ENCODE results near the gene MATN3. TPM values are rescaled to one million over a fixed set of nuclear protein-coding genes. Genes with fewer than 3 reads are reported as not detected.
A peak's percentile ranks its signal among the peaks of the same experiment; 100 is the strongest.

Gene MATN3
- total RNA-seq, 2 experiments from 2014 or later: not detected

DNA sequence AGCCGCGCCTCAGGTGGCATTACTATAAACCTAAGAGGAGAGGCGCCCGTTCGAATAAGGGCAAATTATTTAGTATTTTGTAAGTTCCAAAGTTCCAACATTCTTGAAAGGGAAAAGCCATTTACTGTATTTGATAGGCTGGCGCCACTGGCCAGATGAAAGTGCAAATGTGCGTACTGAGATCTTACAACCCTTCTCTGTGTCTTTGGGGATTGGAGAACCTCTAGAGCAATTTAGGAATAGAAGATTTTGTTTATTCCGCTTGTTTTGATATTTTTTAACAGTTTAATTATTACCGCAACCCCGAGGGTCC, 22.1 kb downstream of the MATN3 start:
- peak overlapping the region; percentile 85 for H3K4me3 Mint-ChIP-seq
- peaks cover 21% of the 10 kb centered on the region for H3K27me3 Mint-ChIP-seq (ENCODE audit: low read depth)
- CTCF ChIA-PET: interaction anchor here (0.9 to 3.2 kb wide), 2 partner anchors 25 to 101 kb away, joined by 3 to 13 read pairs; no protein-coding TSS in a partner anchor
- no peak for DNase-seq
- POLR2A ChIA-PET: no interaction called here
- peak overlapping the region; percentile 85 for H3K27ac Mint-ChIP-seq
- H3K9me3 Mint-ChIP-seq (ENCODE audit: insufficient read depth): no peaks in the 10 kb centered on the region
- H3K36me3 Mint-ChIP-seq (ENCODE audit: low read depth): no peaks in the 10 kb centered on the region
- no peak for ATAC-seq
- peaks cover 21% of the 10 kb centered on the region for H3K4me1 Mint-ChIP-seq (ENCODE audit: low read depth)

DNA sequence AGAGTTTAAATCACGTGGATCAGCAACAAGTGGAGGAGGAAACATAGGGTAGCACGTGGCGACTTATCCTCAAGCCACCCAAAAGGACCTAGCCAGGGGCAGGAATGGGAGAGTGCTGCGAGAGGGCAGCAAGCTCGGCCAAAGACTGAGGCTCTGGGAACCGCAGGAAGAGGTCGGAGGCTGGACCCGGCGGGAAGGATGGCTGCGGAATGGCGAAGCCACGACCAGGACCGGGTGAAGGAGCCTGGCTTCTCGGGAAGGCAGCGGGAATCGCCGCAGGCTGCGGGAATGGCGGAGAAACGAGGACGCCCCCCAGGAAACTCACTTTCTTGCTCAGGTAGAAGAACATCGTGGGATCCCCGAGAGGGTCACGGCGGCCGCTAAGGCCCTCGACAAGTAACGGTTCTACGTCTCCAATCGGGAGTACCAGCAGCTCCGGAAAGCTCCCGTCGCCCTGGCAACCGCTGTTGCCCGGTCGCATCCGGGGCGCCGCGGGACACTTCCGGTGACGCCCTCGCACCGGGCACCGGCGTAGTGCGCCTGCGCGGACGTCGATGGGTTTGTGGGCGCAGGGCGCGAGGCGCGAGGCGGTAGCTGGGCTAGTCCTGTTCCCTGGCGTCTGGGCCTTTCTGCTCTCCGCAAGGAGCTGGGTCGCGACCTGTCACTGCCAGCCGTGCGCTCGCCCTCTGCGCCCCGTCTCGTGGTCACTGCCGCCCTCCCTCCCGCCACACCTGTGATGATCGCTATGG, 22.6 kb downstream of the MATN3 start, which contains the start of gene WDR35:
Gene WDR35 (minus strand): TSS at position 439 of the 749 bp plus-strand sequence. CDS start 90 bp downstream, at position 349.
- DNase-seq (peak; percentile 92), ATAC-seq (peak; percentile 98)
- peaks cover 22% of the 10 kb centered on the region for H3K4me1 Mint-ChIP-seq (ENCODE audit: low read depth)
- H3K27me3 Mint-ChIP-seq (ENCODE audit: low read depth): peaks cover 21% of the 10 kb centered on the region
- ChIA-PET CTCF (interaction anchor here (0.9 to 3.2 kb wide), 2 partner anchors 26 to 101 kb away, joined by 3 to 13 read pairs; no protein-coding TSS in a partner anchor), POLR2A (interaction anchor here (0.6 to 1.1 kb wide), 2 partner anchors 9 to 65 kb away, joined by 3 read pairs; no protein-coding TSS in a partner anchor)
- no peaks in the 10 kb centered on the region for H3K36me3 Mint-ChIP-seq (ENCODE audit: low read depth)
- no peaks in the 10 kb centered on the region for H3K9me3 Mint-ChIP-seq (ENCODE audit: insufficient read depth)
- H3K27ac Mint-ChIP-seq: peak within 1 kb of the TSS; percentile 85
- H3K4me3 Mint-ChIP-seq: peak within 1 kb of the TSS; percentile 85

GRCh38 chr2:19989342-19989666, 23.2 kb downstream of the MATN3 start:
- Mint-ChIP-seq H3K27ac (peak overlapping the region; percentile 85), H3K4me1 (ENCODE audit: low read depth) (peaks cover 22% of the 10 kb centered on the region), H3K36me3 (ENCODE audit: low read depth) (peaks cover 1% of the 10 kb centered on the region), H3K9me3 (ENCODE audit: insufficient read depth) (no peaks in the 10 kb centered on the region), H3K4me3 (peak overlapping the region; percentile 85), H3K27me3 (ENCODE audit: low read depth) (peaks cover 20% of the 10 kb centered on the region)
- DNase-seq: no peak
- ChIA-PET POLR2A (interaction anchor here (0.6 to 1.1 kb wide), 2 partner anchors 8 to 66 kb away, joined by 3 read pairs; no protein-coding TSS in a partner anchor), CTCF (interaction anchor here (3.2 kb wide), 1 partner anchor 26 kb away, joined by 13 read pairs; no protein-coding TSS in a partner anchor)
- no peak for ATAC-seq

- CTCF ChIA-PET: interaction anchor here (3.2 kb wide), 1 partner anchor 27 kb away, joined by 13 read pairs; no protein-coding TSS in a partner anchor
Observed at GRCh38 chr2:19988600-19988999, 23.9 kb downstream of the MATN3 start.

GRCh38 chr2:19987936-19988335, 24.5 kb downstream of the MATN3 start:
- no peak overlapping the region for H3K27ac Mint-ChIP-seq
- peaks cover 12% of the 10 kb centered on the region for H3K27me3 Mint-ChIP-seq (ENCODE audit: low read depth)
- ChIA-PET POLR2A (no interaction called here), CTCF (interaction anchor here (3.2 kb wide), 1 partner anchor 28 kb away, joined by 13 read pairs; no protein-coding TSS in a partner anchor)
- H3K9me3 Mint-ChIP-seq (ENCODE audit: insufficient read depth): no peaks in the 10 kb centered on the region
- no peak for ATAC-seq
- no peak for DNase-seq
- H3K36me3 Mint-ChIP-seq (ENCODE audit: low read depth): peaks cover 3% of the 10 kb centered on the region
- H3K4me3 Mint-ChIP-seq: no peak overlapping the region
- H3K4me1 Mint-ChIP-seq (ENCODE audit: low read depth): peaks cover 22% of the 10 kb centered on the region

More at GRCh38 chr2:19988600-19988999, 23.9 kb downstream of the MATN3 start:
- H3K9me3 Mint-ChIP-seq (ENCODE audit: insufficient read depth): no peaks in the 10 kb centered on the region
- ATAC-seq (no peak), DNase-seq (no peak)
- H3K36me3 Mint-ChIP-seq (ENCODE audit: low read depth): peaks cover 3% of the 10 kb centered on the region
- peaks cover 17% of the 10 kb centered on the region for H3K27me3 Mint-ChIP-seq (ENCODE audit: low read depth)
- POLR2A ChIA-PET: no interaction called here
- peaks cover 22% of the 10 kb centered on the region for H3K4me1 Mint-ChIP-seq (ENCODE audit: low read depth)
- peak overlapping the region; percentile 85 for H3K4me3 Mint-ChIP-seq
- H3K27ac Mint-ChIP-seq: no peak overlapping the region

DNA sequence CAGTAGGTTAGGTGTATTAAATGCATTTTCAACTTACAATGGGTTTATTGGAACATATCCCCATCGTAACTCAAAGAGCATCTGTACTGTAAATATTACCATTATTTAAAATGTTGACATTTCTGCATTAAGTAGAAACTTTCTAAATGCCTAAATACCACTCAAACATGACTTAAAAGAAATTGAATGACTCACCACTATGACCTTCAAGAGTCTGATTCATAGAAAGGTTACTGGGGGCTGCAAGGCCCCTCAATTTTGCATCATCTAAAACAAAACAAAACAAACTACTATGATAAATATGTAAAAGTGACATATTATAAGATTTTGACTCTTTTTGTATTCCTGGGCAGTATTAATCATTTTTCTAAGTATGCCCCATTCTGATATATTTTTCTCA, 30.2 kb downstream of the MATN3 start:
- H3K4me3 Mint-ChIP-seq: no peak overlapping the region
- CTCF ChIA-PET: interaction anchor here (0.9 kb wide), 1 partner anchor 34 kb away, joined by 3 read pairs; no protein-coding TSS in a partner anchor
- ATAC-seq (no peak), DNase-seq (no peak)
- no peaks in the 10 kb centered on the region for H3K9me3 Mint-ChIP-seq (ENCODE audit: insufficient read depth)
- POLR2A ChIA-PET: no interaction called here
- no peaks in the 10 kb centered on the region for H3K27me3 Mint-ChIP-seq (ENCODE audit: low read depth)
- peaks cover 5% of the 10 kb centered on the region for H3K4me1 Mint-ChIP-seq (ENCODE audit: low read depth)
- H3K36me3 Mint-ChIP-seq (ENCODE audit: low read depth): peaks cover 9% of the 10 kb centered on the region
- no peak overlapping the region for H3K27ac Mint-ChIP-seq

DNA sequence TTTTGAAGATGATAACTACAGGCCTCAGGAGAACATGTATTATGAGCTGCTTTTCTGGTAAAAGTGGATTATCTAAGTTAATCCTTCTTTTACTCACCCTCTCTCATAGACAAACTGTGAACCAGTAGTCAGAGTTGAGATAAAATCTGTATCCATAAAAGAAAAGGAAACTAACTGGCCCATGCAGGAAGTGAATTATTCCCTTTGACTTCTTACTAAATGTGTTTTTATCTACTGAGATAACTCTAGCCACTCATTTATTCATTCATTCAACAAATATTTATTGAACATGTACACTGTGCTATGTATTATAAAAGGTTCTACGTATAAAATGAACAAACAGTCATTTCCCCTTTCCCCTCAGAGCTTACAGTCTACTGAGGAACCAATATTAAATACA, 32.5 kb downstream of the MATN3 start:
- H3K36me3 Mint-ChIP-seq (ENCODE audit: low read depth): peaks cover 9% of the 10 kb centered on the region
- ATAC-seq (no peak), DNase-seq (no peak)
- POLR2A ChIA-PET: no interaction called here
- peaks cover 4% of the 10 kb centered on the region for H3K4me1 Mint-ChIP-seq (ENCODE audit: low read depth)
- H3K9me3 Mint-ChIP-seq (ENCODE audit: insufficient read depth): no peaks in the 10 kb centered on the region
- H3K4me3 Mint-ChIP-seq: no peak overlapping the region
- H3K27ac Mint-ChIP-seq: no peak overlapping the region
- no peaks in the 10 kb centered on the region for H3K27me3 Mint-ChIP-seq (ENCODE audit: low read depth)
- CTCF ChIA-PET: interaction anchor here (0.7 kb wide), 1 partner anchor 35 kb away, joined by 3 read pairs; no protein-coding TSS in a partner anchor

DNA sequence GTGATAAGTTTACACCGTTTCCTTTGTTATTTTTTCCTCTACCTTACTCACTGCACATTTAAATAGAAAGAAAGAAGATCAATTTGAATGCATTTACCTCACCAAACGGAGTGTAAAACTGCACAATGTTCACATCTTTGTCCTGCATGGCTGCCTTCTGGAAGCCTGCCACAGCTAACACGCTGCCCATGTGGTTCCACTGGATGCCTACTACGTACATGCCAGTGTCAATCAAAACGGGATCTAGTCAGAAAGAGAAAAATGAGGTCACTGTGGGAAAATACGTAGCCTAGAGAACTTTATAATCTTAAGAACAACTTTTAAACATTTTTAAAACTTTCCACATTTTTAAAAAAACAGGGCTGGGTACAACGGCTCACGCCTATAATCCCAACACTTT, 39.0 kb downstream of the MATN3 start:
- CTCF ChIA-PET: no interaction called here
- POLR2A ChIA-PET: interaction anchor here (0.6 kb wide), 1 partner anchor 509 kb away, joined by 3 read pairs; no protein-coding TSS in a partner anchor
- no peak for DNase-seq
- no peak overlapping the region for H3K27ac Mint-ChIP-seq
- H3K4me3 Mint-ChIP-seq: no peak overlapping the region
- no peaks in the 10 kb centered on the region for H3K27me3 Mint-ChIP-seq (ENCODE audit: low read depth)
- peaks cover 12% of the 10 kb centered on the region for H3K4me1 Mint-ChIP-seq (ENCODE audit: low read depth)
- no peak for ATAC-seq
- H3K36me3 Mint-ChIP-seq (ENCODE audit: low read depth): peaks cover 2% of the 10 kb centered on the region
- no peaks in the 10 kb centered on the region for H3K9me3 Mint-ChIP-seq (ENCODE audit: insufficient read depth)

- peak overlapping the region; percentile 76 for H3K27ac Mint-ChIP-seq
- H3K27me3 Mint-ChIP-seq (ENCODE audit: low read depth): no peaks in the 10 kb centered on the region
- H3K4me1 Mint-ChIP-seq (ENCODE audit: low read depth): peaks cover 12% of the 10 kb centered on the region
- POLR2A ChIA-PET: no interaction called here
- peak; percentile 32 for DNase-seq
- ATAC-seq: peak; percentile 78
- peaks cover 2% of the 10 kb centered on the region for H3K36me3 Mint-ChIP-seq (ENCODE audit: low read depth)
- CTCF ChIA-PET: interaction anchor here (0.9 kb wide), 1 partner anchor 29 kb away, joined by 3 read pairs; no protein-coding TSS in a partner anchor
- H3K4me3 Mint-ChIP-seq: no peak overlapping the region
- no peaks in the 10 kb centered on the region for H3K9me3 Mint-ChIP-seq (ENCODE audit: insufficient read depth)
Observed at GRCh38 chr2:19971691-19972090, 40.8 kb downstream of the MATN3 start.

DNA sequence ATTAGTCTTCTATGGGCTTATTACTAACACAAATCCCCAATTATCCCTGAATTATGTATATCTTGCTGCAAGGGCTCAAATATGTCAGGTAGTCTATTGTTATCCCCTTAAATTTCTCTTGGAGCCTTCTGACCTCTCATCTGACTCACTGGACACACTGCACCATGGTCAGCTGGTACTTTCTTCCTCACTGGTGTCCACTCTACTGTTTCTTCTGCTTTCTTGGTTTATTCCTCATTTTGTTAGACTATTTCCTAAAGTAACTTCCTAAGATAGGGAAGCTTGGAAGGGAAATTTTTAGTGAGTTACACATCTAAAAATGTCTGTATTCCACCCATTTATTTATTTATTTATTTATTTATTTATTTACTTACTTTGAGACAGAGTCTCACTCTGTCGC, 49.1 kb downstream of the MATN3 start:
- ChIA-PET CTCF (no interaction called here), POLR2A (no interaction called here)
- DNase-seq (no peak), ATAC-seq (no peak)
- H3K36me3 Mint-ChIP-seq (ENCODE audit: low read depth): no peaks in the 10 kb centered on the region
- no peaks in the 10 kb centered on the region for H3K9me3 Mint-ChIP-seq (ENCODE audit: insufficient read depth)
- no peaks in the 10 kb centered on the region for H3K4me1 Mint-ChIP-seq (ENCODE audit: low read depth)
- no peak overlapping the region for H3K27ac Mint-ChIP-seq
- no peaks in the 10 kb centered on the region for H3K27me3 Mint-ChIP-seq (ENCODE audit: low read depth)
- no peak overlapping the region for H3K4me3 Mint-ChIP-seq

- CTCF ChIA-PET: interaction anchor here (0.6 to 2.9 kb wide), 13 partner anchors 9 to 188 kb away, joined by 3 to 17 read pairs (median 5); no protein-coding TSS in a partner anchor
- peak; percentile 69 for DNase-seq
- Mint-ChIP-seq H3K4me1 (ENCODE audit: low read depth) (no peaks in the 10 kb centered on the region), H3K36me3 (ENCODE audit: low read depth) (no peaks in the 10 kb centered on the region), H3K27me3 (ENCODE audit: low read depth) (no peaks in the 10 kb centered on the region), H3K27ac (no peak overlapping the region), H3K9me3 (ENCODE audit: insufficient read depth) (no peaks in the 10 kb centered on the region), H3K4me3 (no peak overlapping the region)
- peak; percentile 89 for ATAC-seq
- POLR2A ChIA-PET: no interaction called here
Observed at GRCh38 chr2:19955544-19956422, 56.7 kb downstream of the MATN3 start.

Data from activated CD8-positive, alpha-beta T cell treated with anti-CD3 and anti-CD28 coated beads, Interleukin-2, amount 10 ng/mL, durations not matched to agents 7 days and 5 days (primary cell).